ENCODE measurements around the gene ST6GALNAC5.

GRCh38 chr1:76929136-76929535 lies 61.9 kb downstream of the ST6GALNAC5 start:
- no peak for TF ChIP-seq NPAS2 (CRISPR knock-in tag; IDR thresholded peaks at IDR 0.05; ENCODE audit: borderline replicate concordance)
- no peak for TF ChIP-seq IRF1 (CRISPR knock-in tag; IDR thresholded peaks at IDR 0.05; ENCODE audit: low read depth)

Measured in HepG2 (cell line).